Neural crest cell (in vitro differentiated cells): ENCODE measurements around the gene CAPN5. TPM values are rescaled to one million over a fixed set of nuclear protein-coding genes. Genes with fewer than 3 reads are reported as not detected.
A peak's percentile ranks its signal among the peaks of the same experiment; 100 is the strongest.
"Not testable (repeated sequence)": the region's sequence is repeated elsewhere in the genome, so short reads cannot be mapped to it uniquely, and the experiment has no call there.

ENCODE experiments used
- DNase-seq: peaks from one replicate; pipeline ENCODE4 v3.0.0; 2021; ENCODE audit warnings: low read depth, mixed read lengths, low spot score
- H3K27ac Mint-ChIP-seq: one replicate; pipeline ENCODE4 v1.8.0; 2021; ENCODE audit warnings: mild to moderate bottlenecking, mixed read lengths; ENCODE audit not compliant: unreplicated experiment
- H3K27me3 Mint-ChIP-seq: 2 replicates; pipeline ENCODE4 v1.8.0; 2021; ENCODE audit warnings: low read depth, mild to moderate bottlenecking, mixed read lengths
- H3K36me3 Mint-ChIP-seq: 2 replicates; pipeline ENCODE4 v1.8.0; 2021; ENCODE audit warnings: low read depth, mild to moderate bottlenecking, mixed read lengths
- H3K4me1 Mint-ChIP-seq: 2 replicates; pipeline ENCODE4 v1.8.0; 2021; ENCODE audit warnings: mixed read lengths
- H3K4me3 Mint-ChIP-seq: one replicate; pipeline ENCODE4 v1.8.0; 2021; ENCODE audit warnings: mild to moderate bottlenecking, mixed read lengths
- H3K9me3 Mint-ChIP-seq: 2 replicates; pipeline ENCODE4 v1.8.0; 2021; ENCODE audit warnings: mixed read lengths
- total RNA-seq: library from RNA; stranded (reverse); gene quantifications from 2 replicates; pipeline ENCODE4 v1.2.1, GENCODE V29; 2021
- TF ChIP-seq, protein P1 (sequence below): fragments of 200-600 bp; sonication (generic); conservative IDR thresholded peaks from 2 replicates; pipeline ENCODE4 v1.5.0; 2021; ENCODE audit warnings: antibody characterized with exemption, mild to moderate bottlenecking

The CAPN5 gene
- total RNA-seq, 1 donor from 2014 or later = 25.8 TPM

DNA sequence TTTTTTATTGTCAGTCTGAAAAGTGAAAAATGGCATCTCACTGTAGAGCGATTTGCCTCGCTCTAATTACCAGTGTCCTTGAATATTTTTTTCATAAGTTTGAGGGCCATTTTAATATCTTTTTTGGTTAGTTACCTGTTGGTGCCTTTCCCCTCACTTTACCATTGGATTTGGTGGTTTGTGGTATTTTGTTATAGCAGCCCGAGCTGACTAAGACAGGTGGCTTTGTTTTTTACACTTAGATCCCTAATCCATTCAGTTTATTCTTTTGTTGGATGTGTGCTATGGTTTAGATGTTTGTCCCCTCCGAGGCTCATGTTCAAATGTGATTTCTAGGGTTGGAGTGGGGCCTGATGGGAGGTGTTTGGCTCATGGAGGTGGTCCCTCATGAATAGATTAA, 6.5 kb upstream of the CAPN5 start:
- no peaks in the 10 kb centered on the region for H3K36me3 Mint-ChIP-seq
- no peak overlapping the region for H3K27ac Mint-ChIP-seq
- peaks cover 3% of the 10 kb centered on the region for H3K27me3 Mint-ChIP-seq
- DNase-seq = no peak
- H3K4me1 Mint-ChIP-seq = peaks cover 1% of the 10 kb centered on the region
- TF ChIP-seq, protein P1, sequence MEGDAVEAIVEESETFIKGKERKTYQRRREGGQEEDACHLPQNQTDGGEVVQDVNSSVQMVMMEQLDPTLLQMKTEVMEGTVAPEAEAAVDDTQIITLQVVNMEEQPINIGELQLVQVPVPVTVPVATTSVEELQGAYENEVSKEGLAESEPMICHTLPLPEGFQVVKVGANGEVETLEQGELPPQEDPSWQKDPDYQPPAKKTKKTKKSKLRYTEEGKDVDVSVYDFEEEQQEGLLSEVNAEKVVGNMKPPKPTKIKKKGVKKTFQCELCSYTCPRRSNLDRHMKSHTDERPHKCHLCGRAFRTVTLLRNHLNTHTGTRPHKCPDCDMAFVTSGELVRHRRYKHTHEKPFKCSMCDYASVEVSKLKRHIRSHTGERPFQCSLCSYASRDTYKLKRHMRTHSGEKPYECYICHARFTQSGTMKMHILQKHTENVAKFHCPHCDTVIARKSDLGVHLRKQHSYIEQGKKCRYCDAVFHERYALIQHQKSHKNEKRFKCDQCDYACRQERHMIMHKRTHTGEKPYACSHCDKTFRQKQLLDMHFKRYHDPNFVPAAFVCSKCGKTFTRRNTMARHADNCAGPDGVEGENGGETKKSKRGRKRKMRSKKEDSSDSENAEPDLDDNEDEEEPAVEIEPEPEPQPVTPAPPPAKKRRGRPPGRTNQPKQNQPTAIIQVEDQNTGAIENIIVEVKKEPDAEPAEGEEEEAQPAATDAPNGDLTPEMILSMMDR = no peak
- no peak overlapping the region for H3K4me3 Mint-ChIP-seq
- peaks cover 4% of the 10 kb centered on the region for H3K9me3 Mint-ChIP-seq

DNA sequence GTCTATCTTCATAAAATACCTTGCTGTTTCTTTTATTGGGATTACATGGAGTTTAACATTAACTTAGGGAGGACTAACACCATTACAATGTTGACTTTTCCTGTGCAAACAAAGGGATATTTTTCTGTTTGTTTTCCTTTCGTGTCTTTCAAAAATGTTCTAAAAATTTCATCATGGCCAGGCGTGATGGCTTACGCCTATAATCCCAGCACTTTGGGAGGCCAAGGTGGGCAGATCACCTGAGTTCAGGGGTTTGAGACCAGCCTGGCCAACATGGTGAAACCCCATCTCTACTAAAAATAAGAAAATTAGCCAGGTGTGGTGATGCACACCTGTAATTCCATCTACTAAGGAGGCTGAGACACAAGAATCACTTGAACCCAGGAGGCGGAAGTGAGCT, 5.5 kb upstream of the CAPN5 start:
- DNase-seq, H3K4me1 Mint-ChIP-seq, H3K4me3 Mint-ChIP-seq, H3K27ac Mint-ChIP-seq, H3K27me3 Mint-ChIP-seq, H3K36me3 Mint-ChIP-seq, H3K9me3 Mint-ChIP-seq: not testable (repeated sequence)

DNA sequence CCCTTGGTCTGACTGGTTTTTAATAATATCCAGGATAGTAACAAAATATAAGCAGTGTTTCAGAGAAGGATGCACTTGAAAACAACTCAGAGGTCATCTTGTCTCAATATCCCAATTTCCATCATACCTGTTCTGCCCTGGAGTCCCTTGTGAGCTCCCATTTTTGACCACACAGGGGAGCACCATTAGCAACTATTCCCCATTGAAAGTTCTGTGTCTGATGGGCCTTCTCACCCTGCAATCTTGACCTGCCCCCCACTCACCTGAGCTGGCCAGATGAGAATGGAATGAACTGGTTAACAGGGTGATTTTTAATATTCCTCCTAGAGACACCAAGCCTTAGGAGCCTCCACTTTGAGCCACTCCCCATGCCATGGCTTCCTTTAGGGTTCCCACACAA, 3.8 kb upstream of the CAPN5 start:
- H3K9me3 Mint-ChIP-seq = peaks cover 2% of the 10 kb centered on the region
- no peak overlapping the region for H3K27ac Mint-ChIP-seq
- no peak for DNase-seq
- H3K27me3 Mint-ChIP-seq = peaks cover 3% of the 10 kb centered on the region
- H3K4me1 Mint-ChIP-seq = peaks cover 15% of the 10 kb centered on the region
- TF ChIP-seq, protein P1 = no peak
- H3K36me3 Mint-ChIP-seq = no peaks in the 10 kb centered on the region
- H3K4me3 Mint-ChIP-seq = no peak overlapping the region

DNA sequence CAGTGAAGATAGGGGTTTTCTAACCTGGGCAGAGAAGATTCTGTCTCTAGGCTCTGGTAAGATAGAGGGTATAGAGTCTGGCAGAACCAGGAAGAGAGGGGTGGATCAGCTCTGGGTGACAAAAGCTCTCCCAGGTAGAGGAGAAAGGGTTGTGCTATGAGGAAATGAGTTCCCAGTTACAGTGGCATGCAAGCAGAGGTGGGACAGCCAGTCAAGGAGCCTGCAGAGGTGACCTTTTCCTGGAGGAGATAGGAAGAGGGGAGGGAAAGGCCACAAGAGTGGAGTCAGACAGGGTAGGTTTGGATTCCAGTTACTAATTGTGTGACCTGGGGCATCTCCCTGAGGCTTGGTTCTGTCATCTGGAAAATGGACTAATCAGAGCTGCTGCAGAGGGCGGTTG, 3.4 kb upstream of the CAPN5 start:
- Mint-ChIP-seq H3K27ac (no peak overlapping the region), H3K4me3 (peak overlapping the region; percentile 36), H3K27me3 (peaks cover 3% of the 10 kb centered on the region), H3K9me3 (peaks cover 2% of the 10 kb centered on the region), H3K4me1 (peaks cover 19% of the 10 kb centered on the region), H3K36me3 (no peaks in the 10 kb centered on the region)
- TF ChIP-seq, protein P1 = no peak
- DNase-seq = no peak

DNA sequence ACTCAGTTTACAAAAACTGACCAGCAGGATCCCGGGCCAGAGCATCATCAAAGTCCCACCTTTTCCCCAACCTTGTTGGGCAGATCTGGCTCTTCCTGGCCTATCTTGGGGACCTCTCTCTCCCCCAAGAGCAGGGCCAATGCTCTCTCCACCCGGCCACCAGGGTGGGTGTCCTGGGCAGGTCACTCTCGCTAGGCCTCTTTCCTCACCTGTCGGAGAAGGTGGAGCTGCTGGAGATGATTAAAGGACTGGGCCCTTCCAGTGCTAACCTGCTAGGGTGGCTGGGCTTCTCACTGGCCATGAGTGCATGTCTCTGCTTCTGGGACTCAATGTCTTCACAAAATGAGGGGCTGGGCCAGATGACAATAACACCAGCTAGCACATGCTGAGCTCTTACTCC, 2.9 kb upstream of the CAPN5 start:
- no peak overlapping the region for H3K27ac Mint-ChIP-seq

DNA sequence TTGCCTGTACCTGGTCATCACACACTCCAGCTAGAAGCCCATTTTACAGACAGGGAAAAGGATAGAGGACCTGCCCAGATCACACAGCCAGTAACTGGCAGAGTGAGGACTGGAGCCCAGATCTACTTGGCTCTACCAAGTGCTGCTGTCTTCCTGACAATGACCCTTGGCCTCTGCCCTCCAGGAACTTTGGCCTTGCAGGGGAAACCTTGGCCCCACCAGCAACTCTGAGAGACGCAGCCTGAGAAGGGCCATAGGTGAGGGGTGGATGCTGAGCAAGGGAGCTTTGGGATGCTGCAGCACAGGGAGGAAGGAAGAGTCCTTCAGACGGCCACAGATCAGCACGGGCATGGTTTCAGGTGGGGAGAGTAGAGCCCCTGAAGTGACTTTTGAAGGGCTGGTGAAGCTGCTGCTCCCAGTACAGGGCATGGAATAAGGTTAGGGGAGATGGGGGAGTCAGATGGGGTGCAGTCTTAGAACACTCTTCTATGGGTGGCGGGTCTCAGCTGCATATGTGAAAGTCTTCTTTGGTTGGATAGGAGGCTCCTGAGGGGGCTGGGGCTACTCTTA, 2.0 kb upstream of the CAPN5 start:
- TF ChIP-seq, protein P1 = no peak
- H3K27ac Mint-ChIP-seq = no peak overlapping the region
- H3K9me3 Mint-ChIP-seq = peaks cover 2% of the 10 kb centered on the region
- H3K36me3 Mint-ChIP-seq = no peaks in the 10 kb centered on the region
- DNase-seq = no peak
- H3K4me1 Mint-ChIP-seq = peaks cover 25% of the 10 kb centered on the region
- H3K27me3 Mint-ChIP-seq = no peaks in the 10 kb centered on the region
- peak overlapping the region; percentile 94 for H3K4me3 Mint-ChIP-seq

More for the DNA sequence above, 2.9 kb upstream of the CAPN5 start:
- DNase-seq = no peak
- peaks cover 21% of the 10 kb centered on the region for H3K4me1 Mint-ChIP-seq
- H3K36me3 Mint-ChIP-seq = no peaks in the 10 kb centered on the region
- TF ChIP-seq, protein P1 = no peak
- H3K27me3 Mint-ChIP-seq = peaks cover 3% of the 10 kb centered on the region
- peaks cover 2% of the 10 kb centered on the region for H3K9me3 Mint-ChIP-seq
- H3K4me3 Mint-ChIP-seq = peak overlapping the region; percentile 94
